PC-3 (cell line): ENCODE data around the gene CBARP. TPM values are rescaled to one million over a fixed set of nuclear protein-coding genes. Genes with fewer than 3 reads are reported as not detected.

Experiments used
- ATAC-seq: fragments of 200-7000 bp; cut with Tn5 transposase; 2 replicates; pipeline ENCODE4 v1.9.1; 2020; ENCODE audit warnings: mild to moderate bottlenecking, moderate library complexity
- BruUV-seq: library from RNA; stranded (reverse); fragments of 400-500 nt; replicated peaks from 2 replicates; lab custom pipeline; 2021; lab: Mats Ljungman, UMichigan
- CTCF ChIA-PET: fragments of 300-600 bp; sonication (Branson Sonifier 250); formaldehyde crosslinking; loops from one replicate; lab custom pipeline; 2022; ENCODE audit warnings: antibody characterized with exemption; lab: Charles Lee
- POLR2A ChIA-PET: fragments of 300-600 bp; sonication (Branson Sonifier 250); formaldehyde crosslinking; loops from one replicate; lab custom pipeline; 2022; ENCODE audit warnings: antibody characterized with exemption; ENCODE audit not compliant: unreplicated experiment; lab: Charles Lee
- DNase-seq: peaks from one replicate; pipeline ENCODE4 v3.0.0-alpha.2; 2015
- H2AFZ ChIP-seq: fragments of 300-600 bp; sonication (generic); 2 replicates; pipeline ENCODE4 v1.6.0; 2016; ENCODE audit warnings: antibody characterized with exemption, low read length
- H3F3A ChIP-seq: fragments of 300-600 bp; sonication (generic); one replicate; pipeline ENCODE4 v1.6.0; 2017; ENCODE audit warnings: antibody characterized with exemption, low read length, control low read depth, mild to moderate bottlenecking; ENCODE audit not compliant: unreplicated experiment
- H3K27ac ChIP-seq: fragments of 300-600 bp; sonication (generic); 2 replicates; pipeline ENCODE4 v1.5.1; 2016; ENCODE audit warnings: mild to moderate bottlenecking, low read length
- H3K27me3 ChIP-seq: fragments of 300-600 bp; sonication (generic); 2 replicates; pipeline ENCODE4 v1.6.1; 2016; ENCODE audit warnings: low read length, mixed read lengths
- H3K36me3 ChIP-seq: fragments of 300-600 bp; sonication (generic); 2 replicates; pipeline ENCODE4 v1.6.1; 2016; ENCODE audit warnings: low read depth, mixed run types, low read length, mixed read lengths
- H3K4me1 ChIP-seq: fragments of 300-600 bp; sonication (generic); 2 replicates; pipeline ENCODE4 v1.5.1; 2016; ENCODE audit warnings: low read length; ENCODE audit not compliant: insufficient read depth
- H3K4me2 ChIP-seq: fragments of 300-600 bp; sonication (generic); 2 replicates; pipeline ENCODE4 v1.6.0; 2016; ENCODE audit warnings: low read length
- H3K4me3 ChIP-seq: fragments of 300-600 bp; sonication (generic); 2 replicates; pipeline ENCODE4 v1.5.1; 2016; ENCODE audit warnings: mild to moderate bottlenecking, low read length, mixed read lengths
- H3K79me2 ChIP-seq: fragments of 300-600 bp; sonication (generic); 2 replicates; pipeline ENCODE4 v1.6.1; 2017; ENCODE audit warnings: low read length, mixed read lengths
- H3K9ac ChIP-seq: fragments of 300-600 bp; sonication (generic); 2 replicates; pipeline ENCODE4 v1.6.0; 2016; ENCODE audit warnings: mild to moderate bottlenecking, low read length
- H3K9me2 ChIP-seq: fragments of 300-600 bp; sonication (generic); replicated peaks from 2 replicates; pipeline ENCODE4 v1.6.1; 2016; ENCODE audit warnings: mixed run types, low read length, mixed read lengths
- H3K9me3 ChIP-seq: fragments of 300-600 bp; sonication (generic); 2 replicates; pipeline ENCODE4 v1.6.1; 2016; ENCODE audit warnings: low read length, mixed read lengths
- H4K20me1 ChIP-seq: fragments of 300-600 bp; sonication (generic); 2 replicates; pipeline ENCODE4 v1.6.1; 2016; ENCODE audit warnings: low read length, mixed read lengths
- CTCF ChIP-seq: fragments of 300-600 bp; sonication (generic); conservative IDR thresholded peaks from 2 replicates; pipeline ENCODE4 v1.5.1; 2017; ENCODE audit warnings: antibody characterized with exemption, low read depth, mild to moderate bottlenecking, low read length
- EZH2 ChIP-seq: fragments of 300-600 bp; sonication (generic); IDR thresholded peaks from one replicate; pipeline ENCODE4 v1.6.1; 2017; ENCODE audit warnings: antibody characterized with exemption, mild to moderate bottlenecking, low read length; ENCODE audit not compliant: unreplicated experiment
- EZH2phosphoT487 ChIP-seq: fragments of 300-600 bp; sonication (generic); IDR thresholded peaks from 2 replicates; pipeline ENCODE4 v1.6.1; 2018; ENCODE audit warnings: mild to moderate bottlenecking, antibody characterized with exemption, low read length, borderline replicate concordance
- intact Hi-C: fragments of 100-400 bp; cut with micrococcal nuclease; formaldehyde crosslinking; loops from 2 replicates; pipeline ENCODE4 v1.9.0; 2023
- total RNA-seq: library from RNA; depleted of rRNA; stranded (reverse); fragments of >200 nt; gene quantifications from 2 replicates; pipeline ENCODE4 v1.2.3, GENCODE V29; 2014

Gene CBARP
- total RNA-seq, 1 experiment from 2014 or later = 3.3 TPM

- no peak for DNase-seq
- POLR2A ChIA-PET = no interaction called here
- H3K4me2 ChIP-seq = no peak overlapping the region
- no peak for ATAC-seq
- no peaks in the 10 kb centered on the region for H4K20me1 ChIP-seq
- H3K27me3 ChIP-seq = no peaks in the 10 kb centered on the region
- TF ChIP-seq EZH2 (no peak), EZH2phosphoT487 (no peak), CTCF (no peak)
- no TSS peak for BruUV-seq
- no peak overlapping the region for H3K4me3 ChIP-seq
- peaks cover 11% of the 10 kb centered on the region for H3K4me1 ChIP-seq
- no peaks in the 10 kb centered on the region for H3F3A ChIP-seq
- no peaks in the 10 kb centered on the region for H3K9me2 ChIP-seq
- no peak overlapping the region for H3K9ac ChIP-seq
- H3K9me3 ChIP-seq = no peaks in the 10 kb centered on the region
- intact Hi-C loops = no loop called here
- CTCF ChIA-PET = no interaction called here
- no peak overlapping the region for H2AFZ ChIP-seq
- H3K36me3 ChIP-seq = no peaks in the 10 kb centered on the region
- H3K79me2 ChIP-seq = no peaks in the 10 kb centered on the region
- H3K27ac ChIP-seq = no peak overlapping the region
These were observed 3.5 kb downstream of the CBARP start for GRCh38 chr19:1234051-1234954.

GRCh38 chr19:1233115-1233667 lies 4.6 kb downstream of the CBARP start:
- Histone ChIP-seq H4K20me1 (no peaks in the 10 kb centered on the region), H3F3A (no peaks in the 10 kb centered on the region), H3K27ac (no peak overlapping the region), H3K79me2 (no peaks in the 10 kb centered on the region), H3K4me3 (no peak overlapping the region), H3K36me3 (no peaks in the 10 kb centered on the region), H3K9ac (no peak overlapping the region), H3K4me1 (peaks cover 11% of the 10 kb centered on the region), H3K27me3 (no peaks in the 10 kb centered on the region), H2AFZ (no peak overlapping the region), H3K4me2 (no peak overlapping the region), H3K9me3 (no peaks in the 10 kb centered on the region), H3K9me2 (no peaks in the 10 kb centered on the region)
- CTCF ChIA-PET = no interaction called here
- POLR2A ChIA-PET = no interaction called here
- ATAC-seq = no peak
- no peak for DNase-seq
- intact Hi-C loops = no loop called here
- no peak for TF ChIP-seq EZH2phosphoT487
- TF ChIP-seq EZH2 = no peak
- no peak for TF ChIP-seq CTCF
- BruUV-seq = no TSS peak

DNA sequence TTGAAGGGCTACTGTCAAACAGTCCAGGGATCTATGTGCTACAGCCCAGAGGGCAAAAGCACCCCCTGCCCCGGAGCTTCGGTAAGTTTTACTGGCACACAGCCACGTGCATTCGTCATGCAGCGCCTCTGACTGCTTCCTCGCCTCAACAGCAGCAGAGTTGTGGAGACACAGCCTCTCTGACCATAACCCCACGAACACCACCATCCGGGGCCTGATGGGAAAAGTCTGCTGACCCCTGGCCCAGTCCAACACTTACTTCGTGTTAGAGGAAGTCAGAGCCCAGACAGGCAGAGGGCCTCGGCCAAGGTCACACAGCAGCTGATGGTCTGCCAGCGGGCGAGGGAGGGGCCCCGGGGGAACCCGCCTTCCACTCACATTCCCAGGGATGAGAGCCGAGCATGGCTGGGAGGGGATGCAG lies 5.1 kb downstream of the CBARP start:
- Histone ChIP-seq H4K20me1 (no peaks in the 10 kb centered on the region), H3K79me2 (no peaks in the 10 kb centered on the region), H3K36me3 (no peaks in the 10 kb centered on the region), H3K27ac (no peak overlapping the region; the same call in 1 of the 2 replicates), H3K4me1 (peaks cover 11% of the 10 kb centered on the region), H3K4me3 (no peak overlapping the region), H3K9ac (no peak overlapping the region), H2AFZ (no peak overlapping the region), H3K4me2 (no peak overlapping the region), H3K27me3 (no peaks in the 10 kb centered on the region), H3F3A (no peaks in the 10 kb centered on the region), H3K9me3 (no peaks in the 10 kb centered on the region), H3K9me2 (no peaks in the 10 kb centered on the region)
- ATAC-seq = no peak
- peak; percentile 42 for DNase-seq
- TF ChIP-seq EZH2 = no peak
- ChIA-PET POLR2A (no interaction called here), CTCF (no interaction called here)
- BruUV-seq = no TSS peak
- intact Hi-C loops = no loop called here
